IPS-15b (cell line): Measurements from ENCODE around the gene MAGI1.

Experiments used
- H3K27me3 ChIP-seq: one replicate; pipeline ENCODE4 v1.6.1; 2013; ENCODE audit warnings: low read length; ENCODE audit not compliant: control insufficient read depth, insufficient read depth
- H3K36me3 ChIP-seq: one replicate; pipeline ENCODE4 v1.6.1; 2013; ENCODE audit warnings: low read length; ENCODE audit not compliant: control insufficient read depth, insufficient read depth
- H3K4me1 ChIP-seq: one replicate; pipeline ENCODE4 v1.6.1; 2013; ENCODE audit warnings: mild to moderate bottlenecking, low read length; ENCODE audit not compliant: control insufficient read depth, insufficient read depth
- H3K4me3 ChIP-seq: one replicate; pipeline ENCODE4 v1.5.1; 2013; ENCODE audit warnings: low read depth, low read length
- H3K9ac ChIP-seq: one replicate; pipeline ENCODE4 v1.6.1; 2013; ENCODE audit warnings: low read depth, mild to moderate bottlenecking, low read length
- H3K9me3 ChIP-seq: one replicate; pipeline ENCODE4 v1.6.1; 2013; ENCODE audit warnings: mild to moderate bottlenecking, low read length; ENCODE audit not compliant: control insufficient read depth, insufficient read depth

The MAGI1 gene

GRCh38 chr3:65836047-65836446, 202.7 kb downstream of the MAGI1 start:
- Histone ChIP-seq H3K9me3 (no peaks in the 10 kb centered on the region), H3K4me1 (peaks cover 6% of the 10 kb centered on the region), H3K36me3 (no peaks in the 10 kb centered on the region), H3K4me3 (no peak overlapping the region), H3K27me3 (no peaks in the 10 kb centered on the region), H3K9ac (no peak overlapping the region)

- H3K4me1 ChIP-seq: peaks cover 6% of the 10 kb centered on the region
- H3K36me3 ChIP-seq: no peaks in the 10 kb centered on the region
- H3K4me3 ChIP-seq: no peak overlapping the region
- H3K9me3 ChIP-seq: no peaks in the 10 kb centered on the region
- no peaks in the 10 kb centered on the region for H3K27me3 ChIP-seq
- H3K9ac ChIP-seq: no peak overlapping the region
Observed at GRCh38 chr3:65833761-65834505, 204.8 kb downstream of the MAGI1 start.

- Histone ChIP-seq H3K9me3 (no peaks in the 10 kb centered on the region), H3K27me3 (no peaks in the 10 kb centered on the region), H3K4me1 (peaks cover 9% of the 10 kb centered on the region), H3K36me3 (no peaks in the 10 kb centered on the region), H3K9ac (no peak overlapping the region), H3K4me3 (no peak overlapping the region)
Observed at GRCh38 chr3:65831733-65832425, 206.8 kb downstream of the MAGI1 start.

- H3K9me3 ChIP-seq: no peaks in the 10 kb centered on the region
- no peak overlapping the region for H3K9ac ChIP-seq
- no peak overlapping the region for H3K4me3 ChIP-seq
- H3K36me3 ChIP-seq: no peaks in the 10 kb centered on the region
- H3K4me1 ChIP-seq: peaks cover 9% of the 10 kb centered on the region
- no peaks in the 10 kb centered on the region for H3K27me3 ChIP-seq
Observed at GRCh38 chr3:65830948-65831732, 207.6 kb downstream of the MAGI1 start.

GRCh38 chr3:65829228-65829627, 209.5 kb downstream of the MAGI1 start:
- Histone ChIP-seq H3K36me3 (no peaks in the 10 kb centered on the region), H3K4me3 (no peak overlapping the region), H3K4me1 (peaks cover 9% of the 10 kb centered on the region), H3K27me3 (no peaks in the 10 kb centered on the region), H3K9ac (no peak overlapping the region), H3K9me3 (no peaks in the 10 kb centered on the region)

- Histone ChIP-seq H3K9ac (no peak overlapping the region), H3K4me3 (no peak overlapping the region), H3K9me3 (no peaks in the 10 kb centered on the region), H3K4me1 (peaks cover 9% of the 10 kb centered on the region), H3K36me3 (no peaks in the 10 kb centered on the region), H3K27me3 (no peaks in the 10 kb centered on the region)
Observed at GRCh38 chr3:65828706-65829105, 210.0 kb downstream of the MAGI1 start.

GRCh38 chr3:65827076-65827475, 211.6 kb downstream of the MAGI1 start:
- Histone ChIP-seq H3K9me3 (no peaks in the 10 kb centered on the region), H3K4me3 (no peak overlapping the region), H3K9ac (no peak overlapping the region), H3K27me3 (peaks cover 2% of the 10 kb centered on the region), H3K36me3 (no peaks in the 10 kb centered on the region), H3K4me1 (peaks cover 9% of the 10 kb centered on the region)

- Histone ChIP-seq H3K4me3 (no peak overlapping the region), H3K9ac (no peak overlapping the region), H3K4me1 (peaks cover 4% of the 10 kb centered on the region), H3K36me3 (no peaks in the 10 kb centered on the region), H3K27me3 (peaks cover 16% of the 10 kb centered on the region), H3K9me3 (no peaks in the 10 kb centered on the region)
Observed at GRCh38 chr3:65824166-65824565, 214.6 kb downstream of the MAGI1 start.

GRCh38 chr3:65820600-65820999, 218.1 kb downstream of the MAGI1 start:
- Histone ChIP-seq H3K9ac (no peak overlapping the region), H3K27me3 (peaks cover 16% of the 10 kb centered on the region), H3K36me3 (no peaks in the 10 kb centered on the region), H3K9me3 (no peaks in the 10 kb centered on the region), H3K4me3 (no peak overlapping the region), H3K4me1 (peaks cover 9% of the 10 kb centered on the region)

- no peaks in the 10 kb centered on the region for H3K9me3 ChIP-seq
- H3K27me3 ChIP-seq: peaks cover 16% of the 10 kb centered on the region
- peaks cover 13% of the 10 kb centered on the region for H3K4me1 ChIP-seq
- H3K36me3 ChIP-seq: no peaks in the 10 kb centered on the region
- H3K9ac ChIP-seq: no peak overlapping the region
- no peak overlapping the region for H3K4me3 ChIP-seq
Observed at GRCh38 chr3:65819896-65820295, 218.8 kb downstream of the MAGI1 start.

- Histone ChIP-seq H3K27me3 (peaks cover 15% of the 10 kb centered on the region), H3K36me3 (no peaks in the 10 kb centered on the region), H3K4me3 (no peak overlapping the region), H3K4me1 (peaks cover 13% of the 10 kb centered on the region), H3K9me3 (no peaks in the 10 kb centered on the region), H3K9ac (no peak overlapping the region)
Observed at GRCh38 chr3:65817553-65818126, 221.1 kb downstream of the MAGI1 start.
